ENCODE results near the gene PNPLA3.

Gene PNPLA3

DNA sequence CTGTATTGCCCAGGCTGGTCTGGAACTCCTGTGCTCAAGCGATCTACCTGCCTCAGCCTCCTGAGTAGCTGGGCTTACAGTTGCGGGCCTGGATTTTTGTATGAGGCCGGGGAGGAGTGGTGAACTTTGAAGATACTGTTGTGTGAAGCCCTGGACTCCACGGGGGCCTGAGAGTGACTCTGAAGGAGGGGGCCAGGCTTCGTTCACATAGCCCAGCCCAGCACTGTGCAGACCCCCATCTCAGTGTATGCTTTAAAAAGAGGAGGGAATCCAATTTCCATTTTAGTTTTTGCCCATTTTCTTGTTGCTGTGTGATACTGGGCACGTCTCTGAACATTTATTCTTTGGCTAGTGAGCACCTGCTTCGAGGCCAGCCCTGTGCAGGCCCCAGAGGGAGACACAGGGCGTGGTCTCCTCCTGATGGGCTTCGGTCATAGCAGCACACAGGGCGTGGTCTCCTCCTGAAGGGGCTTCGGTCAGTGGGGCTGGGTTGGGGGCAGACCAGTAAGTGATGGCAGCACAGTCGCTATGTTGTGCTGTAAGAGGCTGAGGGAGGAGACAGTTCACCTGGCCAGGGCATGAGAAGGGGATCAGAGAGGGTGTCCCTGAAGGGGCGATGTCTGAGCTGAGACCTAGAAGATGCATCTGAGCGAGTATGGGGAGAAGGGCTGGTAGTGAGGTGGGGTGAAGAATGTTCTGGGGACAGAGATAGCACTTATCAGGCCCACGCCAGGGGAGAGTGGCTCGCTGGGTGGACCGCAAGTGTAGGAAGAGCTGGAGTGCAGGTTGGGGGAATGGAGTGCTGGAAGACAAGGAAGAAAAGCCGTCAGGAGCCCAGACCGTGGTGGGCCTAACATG lies 45.6 kb downstream of the PNPLA3 start:
- no peak for DNase-seq

- no peak for DNase-seq
Observed at GRCh38 chr22:43969989-43970755, 46.6 kb downstream of the PNPLA3 start.

- no peak for DNase-seq
Observed at GRCh38 chr22:43971112-43971511, 47.5 kb downstream of the PNPLA3 start.

- DNase-seq = no peak
Observed at GRCh38 chr22:43972931-43973462, 49.4 kb downstream of the PNPLA3 start.

GRCh38 chr22:43974028-43974545 lies 50.5 kb downstream of the PNPLA3 start:
- no peak for DNase-seq

GRCh38 chr22:43975041-43975440 lies 51.4 kb downstream of the PNPLA3 start:
- DNase-seq = no peak

- DNase-seq = no peak
Observed at GRCh38 chr22:43976861-43977795, 53.5 kb downstream of the PNPLA3 start.

DNA sequence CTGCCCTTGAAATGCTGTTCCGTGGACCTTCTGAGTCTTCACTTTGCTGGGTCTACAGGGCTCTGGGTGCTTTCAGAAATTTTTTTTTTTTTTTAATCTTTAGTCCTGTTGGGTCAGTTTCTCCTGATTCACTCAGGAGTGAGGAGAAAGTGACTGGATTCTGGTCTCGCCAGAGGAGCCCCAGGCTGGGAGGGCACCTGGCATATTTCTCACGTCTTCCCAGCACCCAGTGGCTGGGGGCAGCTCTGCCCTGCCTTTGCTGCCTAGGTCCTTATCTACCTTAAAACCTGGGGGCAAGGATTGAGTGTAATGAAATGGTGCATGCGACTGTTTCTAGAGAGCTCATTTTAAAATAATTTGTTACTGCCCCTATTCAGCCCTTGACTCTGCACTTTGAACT lies 55.0 kb downstream of the PNPLA3 start:
- DNase-seq = no peak

- no peak for DNase-seq
Observed at GRCh38 chr22:43980579-43980978, 57.0 kb downstream of the PNPLA3 start.

DNA sequence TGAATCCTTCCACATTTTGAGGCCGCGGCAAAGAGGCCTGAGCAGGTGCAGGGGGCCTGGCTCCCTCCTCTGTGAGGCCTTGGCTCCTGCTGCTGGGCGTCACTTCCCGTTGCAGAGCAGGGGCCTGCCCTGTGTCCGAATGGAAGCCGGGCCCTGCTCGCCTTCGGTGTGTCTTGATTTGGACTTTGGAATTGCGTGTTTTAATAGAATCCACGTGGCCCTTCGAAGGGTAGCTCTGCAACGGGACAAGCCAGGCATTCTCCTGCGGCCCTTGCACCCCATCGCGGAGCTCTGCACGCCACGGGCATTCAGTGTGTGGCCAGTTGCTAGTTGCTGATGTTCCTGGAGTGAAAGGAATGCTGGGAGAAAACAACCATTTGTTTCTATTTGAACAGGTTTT lies 57.4 kb downstream of the PNPLA3 start:
- DNase-seq = no peak

DNA sequence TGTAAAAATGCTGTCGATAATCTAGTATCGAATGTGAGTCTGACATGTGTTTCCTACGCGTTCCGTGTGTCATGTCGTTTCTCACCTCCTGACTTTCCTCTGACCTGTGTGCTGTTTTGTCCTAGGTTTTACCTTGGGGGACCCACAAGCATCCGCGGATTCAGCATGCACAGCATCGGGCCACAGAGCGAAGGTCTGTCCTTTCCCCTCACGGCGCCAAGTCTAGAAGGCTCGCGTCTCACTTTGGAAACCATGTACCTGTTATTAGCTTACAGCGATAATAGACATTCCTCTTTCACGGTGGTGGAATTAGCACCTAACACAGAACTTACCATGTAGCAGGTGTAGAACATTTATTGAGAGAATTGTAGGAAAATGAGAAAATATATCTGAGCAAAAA lies 60.2 kb downstream of the PNPLA3 start:
- no peak for DNase-seq

DNA sequence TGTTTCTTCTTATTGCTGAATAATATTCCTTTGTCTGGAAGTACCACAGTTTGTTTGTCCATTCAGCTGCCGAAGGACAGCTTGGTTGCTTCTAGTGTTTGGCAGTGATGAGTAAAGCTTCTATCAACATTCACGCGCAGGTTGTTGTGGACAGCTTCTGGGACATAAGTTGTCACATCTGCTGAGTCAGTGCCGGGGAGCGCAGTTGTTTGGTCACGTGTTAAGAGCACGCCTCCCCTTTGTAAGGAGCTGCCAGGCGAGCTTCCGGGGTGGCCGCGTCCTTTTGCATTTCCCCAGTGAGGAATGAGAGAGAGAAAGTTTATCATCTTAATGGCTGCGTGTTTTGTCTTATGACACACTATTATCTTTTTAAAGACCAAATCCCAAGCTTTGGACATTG lies 61.9 kb downstream of the PNPLA3 start:
- DNase-seq = no peak

DNA sequence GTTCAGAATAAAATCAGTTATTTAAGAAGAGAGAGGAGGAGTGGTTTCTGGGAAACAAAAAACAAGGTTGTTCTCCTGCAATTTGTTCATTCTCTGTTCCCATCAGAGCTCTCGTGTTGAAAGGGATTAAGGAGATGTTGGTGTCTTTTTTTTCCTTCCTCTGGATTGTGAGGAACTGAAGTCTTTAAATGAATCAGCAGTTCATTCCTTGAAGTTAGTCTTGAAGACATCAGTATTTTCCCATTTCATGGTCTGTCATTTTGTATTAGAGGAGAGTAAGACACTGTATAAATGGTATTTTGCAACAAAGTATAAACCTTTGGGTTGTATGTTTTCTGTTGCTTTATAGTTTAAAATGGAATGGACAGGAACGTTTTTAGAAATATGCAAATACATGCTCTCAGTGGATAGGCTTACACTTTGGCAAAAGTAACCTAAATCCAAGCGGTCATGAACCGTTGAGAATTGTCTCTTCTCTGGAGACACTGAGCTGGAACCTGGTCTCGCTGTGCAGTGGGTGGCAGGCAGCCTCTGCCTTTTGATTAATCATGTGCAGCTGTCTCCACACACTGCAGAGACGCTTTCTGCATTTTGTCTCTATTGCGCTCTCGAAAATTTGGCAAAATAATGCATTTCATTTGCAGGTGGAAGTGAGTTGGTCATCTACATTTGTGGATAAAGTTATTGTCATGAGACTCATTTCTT lies 64.7 kb downstream of the PNPLA3 start:
- no peak for DNase-seq

GRCh38 chr22:43988960-43989359 lies 65.4 kb downstream of the PNPLA3 start:
- no peak for DNase-seq

GRCh38 chr22:43990044-43990443 lies 66.4 kb downstream of the PNPLA3 start:
- DNase-seq = no peak

GRCh38 chr22:43991316-43992020 lies 67.9 kb downstream of the PNPLA3 start:
- DNase-seq = no peak

- no peak for DNase-seq
Observed at GRCh38 chr22:43992331-43992821, 68.8 kb downstream of the PNPLA3 start.

GRCh38 chr22:43993072-43993760 lies 69.6 kb downstream of the PNPLA3 start:
- peak; percentile 67 for DNase-seq

DNA sequence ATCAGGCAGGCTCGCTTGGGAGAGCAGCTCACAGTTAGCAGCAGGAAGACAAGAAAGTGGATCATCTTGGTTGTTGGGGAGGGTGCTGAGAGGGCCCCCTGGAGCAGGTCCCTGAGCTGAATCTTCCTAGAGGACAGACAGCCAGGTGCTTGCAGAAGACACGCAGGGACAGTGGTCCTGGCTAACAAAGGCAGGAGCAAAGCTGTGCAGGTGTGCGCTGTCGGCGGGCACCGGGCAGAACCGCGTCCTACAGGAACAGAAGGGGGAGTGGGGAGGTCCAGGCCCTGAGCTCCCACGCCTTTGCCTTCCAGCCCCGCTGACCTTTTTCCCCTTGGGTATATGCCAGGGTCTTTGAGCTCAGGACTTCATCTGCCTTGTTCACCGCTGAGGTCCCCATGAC lies 70.4 kb downstream of the PNPLA3 start:
- no peak for DNase-seq

GRCh38 chr22:43994416-43994815 lies 70.8 kb downstream of the PNPLA3 start:
- DNase-seq = no peak
